Umbilical cord (tissue), 2 donors: Measurements from ENCODE around the gene FSTL4. TPM values are rescaled to one million over a fixed set of nuclear protein-coding genes. Genes with fewer than 3 reads are reported as not detected.

ENCODE experiments used
- DNase-seq: peaks from one replicate; pipeline ENCODE4 v3.0.0-alpha.2; 2015; ENCODE audit warnings: low spot score
- total RNA-seq: library from RNA; depleted of rRNA; stranded (reverse); fragments of >200 nt; gene quantifications from one replicate; pipeline ENCODE4 v1.2.3, GENCODE V29; 2014; ENCODE audit warnings: low replicate concordance; ENCODE audit not compliant: insufficient read depth

The FSTL4 gene
- total RNA-seq, 1 donor from 2014 or later, result 1.4 TPM

- DNase-seq, result no peak
Measured at GRCh38 chr5:133344266-133344665, 268.1 kb downstream of the FSTL4 start.

GRCh38 chr5:133343196-133343595 is 269.1 kb downstream of the FSTL4 start:
- DNase-seq, result no peak

- no peak for DNase-seq
Measured at GRCh38 chr5:133341915-133342710, 270.2 kb downstream of the FSTL4 start.

GRCh38 chr5:133341296-133341695 is 271.0 kb downstream of the FSTL4 start:
- DNase-seq, result no peak

GRCh38 chr5:133340822-133341221 is 271.5 kb downstream of the FSTL4 start:
- no peak for DNase-seq

- DNase-seq, result no peak
Measured at GRCh38 chr5:133340002-133340755, 272.2 kb downstream of the FSTL4 start.

- no peak for DNase-seq
Measured at GRCh38 chr5:133338504-133339355, 273.6 kb downstream of the FSTL4 start.

- DNase-seq, result no peak
Measured at GRCh38 chr5:133337795-133338445, 274.4 kb downstream of the FSTL4 start.

- DNase-seq, result no peak
Measured at GRCh38 chr5:133336969-133337410, 275.4 kb downstream of the FSTL4 start.

- DNase-seq, result no peak
Measured at GRCh38 chr5:133336121-133336968, 276.0 kb downstream of the FSTL4 start.

- no peak for DNase-seq
Measured at GRCh38 chr5:133334796-133335639, 277.3 kb downstream of the FSTL4 start.

- no peak for DNase-seq
Measured at GRCh38 chr5:133333326-133334150, 278.8 kb downstream of the FSTL4 start.

- no peak for DNase-seq
Measured at GRCh38 chr5:133332439-133333024, 279.8 kb downstream of the FSTL4 start.

- no peak for DNase-seq
Measured at GRCh38 chr5:133331941-133332340, 280.4 kb downstream of the FSTL4 start.

GRCh38 chr5:133330956-133331355 is 281.4 kb downstream of the FSTL4 start:
- no peak for DNase-seq

GRCh38 chr5:133328800-133329199 is 283.5 kb downstream of the FSTL4 start:
- no peak for DNase-seq

- no peak for DNase-seq
Measured at GRCh38 chr5:133327946-133328401, 284.4 kb downstream of the FSTL4 start.

GRCh38 chr5:133326361-133326760 is 286.0 kb downstream of the FSTL4 start:
- no peak for DNase-seq
